Astrocyte (in vitro differentiated cells and primary cell): ENCODE measurements around the gene PDGFD. TPM values are rescaled to one million over a fixed set of nuclear protein-coding genes. Genes with fewer than 3 reads are reported as not detected.
A peak's percentile ranks its signal among the peaks of the same experiment; 100 is the strongest.

Experiments used
- DNase-seq: peaks from one replicate; pipeline ENCODE4 v3.0.0-alpha.2; 2010; ENCODE audit warnings: low read depth
- FAIRE-seq: peaks from 2 replicates; lab custom pipeline; 2011; peaks lifted over from hg19 to GRCh38; lab: Jason Lieb, UNC
- H2AFZ ChIP-seq: 2 replicates; pipeline ENCODE4 v1.6.0; 2012; ENCODE audit warnings: low read depth, low read length, inconsistent platforms
- H3K27ac ChIP-seq: 2 replicates; pipeline ENCODE4 v1.5.1; 2011; ENCODE audit warnings: low read depth, low read length, inconsistent platforms
- H3K27me3 ChIP-seq: 2 replicates; pipeline ENCODE4 v1.6.0; 2011; ENCODE audit warnings: low read length, inconsistent platforms; ENCODE audit not compliant: insufficient read depth
- H3K36me3 ChIP-seq: 2 replicates; pipeline ENCODE4 v1.5.1; 2011; ENCODE audit warnings: low read length, inconsistent platforms; ENCODE audit not compliant: insufficient read depth
- H3K4me1 ChIP-seq: 2 replicates; pipeline ENCODE4 v1.5.1; 2011; ENCODE audit warnings: low read length, inconsistent platforms; ENCODE audit not compliant: insufficient read depth
- H3K4me2 ChIP-seq: 2 replicates; pipeline ENCODE4 v1.6.0; 2012; ENCODE audit warnings: low read length, inconsistent platforms
- H3K4me3 ChIP-seq: 2 replicates; pipeline ENCODE4 v1.5.1; 2011; ENCODE audit warnings: low read depth, mild to moderate bottlenecking, low read length, inconsistent platforms; ENCODE audit not compliant: insufficient read depth
- H3K79me2 ChIP-seq: 2 replicates; pipeline ENCODE4 v1.6.0; 2012; ENCODE audit warnings: mild to moderate bottlenecking, low read length, inconsistent platforms; ENCODE audit not compliant: insufficient read depth
- H3K9ac ChIP-seq: 2 replicates; pipeline ENCODE4 v1.6.0; 2012; ENCODE audit warnings: mild to moderate bottlenecking, low read length, inconsistent platforms
- H3K9me3 ChIP-seq: 2 replicates; pipeline ENCODE4 v1.5.1; 2012; ENCODE audit warnings: low read depth, mild to moderate bottlenecking, low read length, inconsistent platforms; ENCODE audit not compliant: insufficient read depth
- H4K20me1 ChIP-seq: 2 replicates; pipeline ENCODE4 v1.6.0; 2012; ENCODE audit warnings: low read length, inconsistent platforms; ENCODE audit not compliant: insufficient read depth
- H3K27ac Mint-ChIP-seq: one replicate; pipeline ENCODE4 v1.8.0; 2021; ENCODE audit warnings: mild to moderate bottlenecking, mixed read lengths; ENCODE audit not compliant: unreplicated experiment
- H3K27me3 Mint-ChIP-seq: one replicate; pipeline ENCODE4 v1.8.0; 2021; ENCODE audit warnings: low read depth, mixed read lengths; ENCODE audit not compliant: unreplicated experiment
- H3K36me3 Mint-ChIP-seq: one replicate; pipeline ENCODE4 v1.8.0; 2021; ENCODE audit warnings: low read depth, mixed read lengths; ENCODE audit not compliant: unreplicated experiment
- H3K4me1 Mint-ChIP-seq: one replicate; pipeline ENCODE4 v1.8.0; 2021; ENCODE audit warnings: low read depth, mixed read lengths; ENCODE audit not compliant: unreplicated experiment
- H3K4me3 Mint-ChIP-seq: one replicate; pipeline ENCODE4 v1.8.0; 2021; ENCODE audit warnings: mild to moderate bottlenecking, moderate library complexity, mixed read lengths; ENCODE audit not compliant: unreplicated experiment
- H3K9me3 Mint-ChIP-seq: one replicate; pipeline ENCODE4 v1.8.0; 2021; ENCODE audit warnings: mild to moderate bottlenecking, mixed read lengths; ENCODE audit not compliant: unreplicated experiment
- EZH2 ChIP-seq: IDR thresholded peaks from 2 replicates; pipeline ENCODE4 v1.6.1; 2012; ENCODE audit warnings: mild to moderate bottlenecking, low read length, inconsistent platforms; ENCODE audit not compliant: insufficient read depth
- total RNA-seq: library from RNA; stranded (reverse); gene quantifications from 2 replicates; pipeline ENCODE4 v1.2.1, GENCODE V29; 2021
- TF ChIP-seq, protein P1 (sequence below): IDR thresholded peaks from 2 replicates; pipeline ENCODE4 v1.5.1; 2011; ENCODE audit warnings: low read depth, mild to moderate bottlenecking, inconsistent platforms, low read length, moderate library complexity; ENCODE audit not compliant: insufficient read depth

PDGFD gene
- total RNA-seq, 1 donor from 2014 or later = 2.6 TPM

DNA sequence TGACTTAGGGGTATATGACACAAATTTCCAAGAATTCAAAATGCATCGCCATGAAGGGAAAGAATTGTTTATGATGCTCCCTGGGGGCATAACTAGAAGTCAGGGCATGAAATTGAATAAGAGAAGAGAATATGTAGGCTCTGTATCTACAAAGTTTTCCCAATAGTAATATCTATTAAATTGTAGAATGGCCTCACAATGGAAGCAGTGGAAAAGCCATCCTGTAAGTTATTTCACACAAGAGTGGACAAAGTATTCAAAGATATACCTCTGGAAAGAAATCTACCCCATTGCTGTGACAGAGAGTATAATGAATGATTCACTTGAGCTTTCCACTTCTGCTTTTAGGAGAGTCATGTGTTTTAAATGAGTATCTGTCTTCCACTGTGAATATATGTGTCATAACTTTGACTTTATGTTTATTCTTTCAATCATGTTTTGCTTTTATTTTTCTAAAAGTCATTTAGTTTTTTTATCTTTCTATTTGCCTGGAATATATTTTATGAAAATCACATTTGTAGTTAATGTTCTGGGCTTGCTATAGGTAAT lies 193.2 kb downstream of the PDGFD start:
- Histone ChIP-seq H3K9ac (no peak overlapping the region), H3K4me3 (no peak overlapping the region), H4K20me1 (no peaks in the 10 kb centered on the region), H3K4me2 (no peak overlapping the region), H3K27me3 (no peaks in the 10 kb centered on the region), H3K36me3 (no peaks in the 10 kb centered on the region), H3K9me3 (no peaks in the 10 kb centered on the region), H3K27ac (no peak overlapping the region), H3K79me2 (no peaks in the 10 kb centered on the region), H2AFZ (no peak overlapping the region), H3K4me1 (no peaks in the 10 kb centered on the region)
- Mint-ChIP-seq H3K4me1 (no peaks in the 10 kb centered on the region), H3K9me3 (no peaks in the 10 kb centered on the region), H3K27me3 (no peaks in the 10 kb centered on the region), H3K36me3 (no peaks in the 10 kb centered on the region), H3K4me3 (no peak overlapping the region), H3K27ac (no peak overlapping the region)
- no peak for TF ChIP-seq EZH2
- TF ChIP-seq, protein P1, sequence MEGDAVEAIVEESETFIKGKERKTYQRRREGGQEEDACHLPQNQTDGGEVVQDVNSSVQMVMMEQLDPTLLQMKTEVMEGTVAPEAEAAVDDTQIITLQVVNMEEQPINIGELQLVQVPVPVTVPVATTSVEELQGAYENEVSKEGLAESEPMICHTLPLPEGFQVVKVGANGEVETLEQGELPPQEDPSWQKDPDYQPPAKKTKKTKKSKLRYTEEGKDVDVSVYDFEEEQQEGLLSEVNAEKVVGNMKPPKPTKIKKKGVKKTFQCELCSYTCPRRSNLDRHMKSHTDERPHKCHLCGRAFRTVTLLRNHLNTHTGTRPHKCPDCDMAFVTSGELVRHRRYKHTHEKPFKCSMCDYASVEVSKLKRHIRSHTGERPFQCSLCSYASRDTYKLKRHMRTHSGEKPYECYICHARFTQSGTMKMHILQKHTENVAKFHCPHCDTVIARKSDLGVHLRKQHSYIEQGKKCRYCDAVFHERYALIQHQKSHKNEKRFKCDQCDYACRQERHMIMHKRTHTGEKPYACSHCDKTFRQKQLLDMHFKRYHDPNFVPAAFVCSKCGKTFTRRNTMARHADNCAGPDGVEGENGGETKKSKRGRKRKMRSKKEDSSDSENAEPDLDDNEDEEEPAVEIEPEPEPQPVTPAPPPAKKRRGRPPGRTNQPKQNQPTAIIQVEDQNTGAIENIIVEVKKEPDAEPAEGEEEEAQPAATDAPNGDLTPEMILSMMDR = no peak
- no peak for DNase-seq
- no peak for FAIRE-seq

DNA sequence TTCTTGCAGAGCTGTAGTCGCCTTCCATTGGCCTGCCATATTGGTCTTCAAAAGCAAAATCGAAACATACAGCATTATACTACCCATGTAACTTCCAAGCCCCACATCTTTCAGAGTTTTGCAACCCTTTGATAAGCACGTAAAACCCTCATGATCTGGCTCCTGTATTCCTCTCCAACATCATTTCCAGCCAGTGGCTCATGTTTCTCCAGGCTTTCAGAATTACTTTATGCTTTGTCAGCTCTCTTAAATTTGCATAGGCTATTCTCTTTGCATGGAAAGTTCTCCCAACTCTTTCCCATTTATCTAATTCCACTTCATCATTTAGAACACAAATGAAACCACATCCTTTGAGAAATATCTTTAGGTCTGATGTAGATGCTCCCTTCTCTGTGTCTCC lies 195.3 kb downstream of the PDGFD start:
- DNase-seq (peak; percentile 64), FAIRE-seq (no peak)
- no peaks in the 10 kb centered on the region for H3K4me1 ChIP-seq
- H3K9ac ChIP-seq = no peak overlapping the region
- H4K20me1 ChIP-seq = no peaks in the 10 kb centered on the region
- Mint-ChIP-seq H3K4me1 (no peaks in the 10 kb centered on the region), H3K36me3 (no peaks in the 10 kb centered on the region), H3K4me3 (no peak overlapping the region), H3K27me3 (no peaks in the 10 kb centered on the region), H3K9me3 (no peaks in the 10 kb centered on the region), H3K27ac (no peak overlapping the region)
- H3K36me3 ChIP-seq = no peaks in the 10 kb centered on the region
- no peaks in the 10 kb centered on the region for H3K9me3 ChIP-seq
- TF ChIP-seq, protein P1 = no peak
- TF ChIP-seq EZH2 = no peak
- no peak overlapping the region for H3K27ac ChIP-seq
- no peaks in the 10 kb centered on the region for H3K79me2 ChIP-seq
- no peaks in the 10 kb centered on the region for H3K27me3 ChIP-seq
- no peak overlapping the region for H3K4me2 ChIP-seq
- no peak overlapping the region for H3K4me3 ChIP-seq
- H2AFZ ChIP-seq = no peak overlapping the region

DNA sequence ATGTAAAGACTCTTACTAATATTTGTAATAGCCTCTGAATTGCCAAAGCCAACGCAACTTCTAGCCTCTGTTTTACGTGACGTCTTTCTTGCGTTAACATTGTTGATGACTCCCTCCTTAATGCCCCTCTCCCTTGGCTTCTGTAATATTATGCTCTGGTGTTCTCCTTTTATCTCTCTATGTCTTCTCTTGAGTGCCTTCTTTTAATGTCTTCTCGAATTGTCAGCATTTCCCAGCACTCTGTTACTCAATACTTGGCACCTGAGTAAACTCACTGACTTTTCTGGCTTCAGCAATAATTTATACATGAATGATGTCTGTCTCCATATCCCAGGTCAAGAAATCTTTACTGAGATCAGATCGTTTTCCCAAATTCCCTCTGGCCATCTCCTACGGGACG lies 196.0 kb downstream of the PDGFD start:
- Histone ChIP-seq H3K4me3 (no peak overlapping the region), H3K79me2 (no peaks in the 10 kb centered on the region), H4K20me1 (no peaks in the 10 kb centered on the region), H3K4me1 (peaks cover 3% of the 10 kb centered on the region), H3K9ac (no peak overlapping the region), H2AFZ (no peak overlapping the region), H3K36me3 (no peaks in the 10 kb centered on the region), H3K27ac (no peak overlapping the region), H3K4me2 (no peak overlapping the region), H3K27me3 (no peaks in the 10 kb centered on the region), H3K9me3 (no peaks in the 10 kb centered on the region)
- TF ChIP-seq, protein P1 = no peak
- no peak for TF ChIP-seq EZH2
- no peak for FAIRE-seq
- H3K36me3 Mint-ChIP-seq = no peaks in the 10 kb centered on the region
- H3K4me3 Mint-ChIP-seq = no peak overlapping the region
- H3K4me1 Mint-ChIP-seq = no peaks in the 10 kb centered on the region
- no peaks in the 10 kb centered on the region for H3K9me3 Mint-ChIP-seq
- H3K27me3 Mint-ChIP-seq = no peaks in the 10 kb centered on the region
- no peak overlapping the region for H3K27ac Mint-ChIP-seq
- DNase-seq = no peak
